HL-60 (cell line): ENCODE data around the gene RAB40AL.

Experiments
- CTCF ChIP-seq: IDR thresholded peaks from one replicate; pipeline ENCODE4 v1.5.1; 2011; ENCODE audit warnings: low read length, control low read depth, inconsistent platforms; ENCODE audit not compliant: insufficient read depth
- POLR2AphosphoS5 ChIP-seq: IDR thresholded peaks from 2 replicates; pipeline ENCODE4 v1.6.1; 2012; ENCODE audit warnings: low read depth
- TF ChIP-seq, protein P1 (sequence below): IDR thresholded peaks from 2 replicates; pipeline ENCODE4 v1.6.1; 2012; ENCODE audit warnings: low read depth; ENCODE audit not compliant: insufficient replicate concordance

- no peak for TF ChIP-seq CTCF
- no peak for TF ChIP-seq POLR2AphosphoS5
- TF ChIP-seq, protein P1, sequence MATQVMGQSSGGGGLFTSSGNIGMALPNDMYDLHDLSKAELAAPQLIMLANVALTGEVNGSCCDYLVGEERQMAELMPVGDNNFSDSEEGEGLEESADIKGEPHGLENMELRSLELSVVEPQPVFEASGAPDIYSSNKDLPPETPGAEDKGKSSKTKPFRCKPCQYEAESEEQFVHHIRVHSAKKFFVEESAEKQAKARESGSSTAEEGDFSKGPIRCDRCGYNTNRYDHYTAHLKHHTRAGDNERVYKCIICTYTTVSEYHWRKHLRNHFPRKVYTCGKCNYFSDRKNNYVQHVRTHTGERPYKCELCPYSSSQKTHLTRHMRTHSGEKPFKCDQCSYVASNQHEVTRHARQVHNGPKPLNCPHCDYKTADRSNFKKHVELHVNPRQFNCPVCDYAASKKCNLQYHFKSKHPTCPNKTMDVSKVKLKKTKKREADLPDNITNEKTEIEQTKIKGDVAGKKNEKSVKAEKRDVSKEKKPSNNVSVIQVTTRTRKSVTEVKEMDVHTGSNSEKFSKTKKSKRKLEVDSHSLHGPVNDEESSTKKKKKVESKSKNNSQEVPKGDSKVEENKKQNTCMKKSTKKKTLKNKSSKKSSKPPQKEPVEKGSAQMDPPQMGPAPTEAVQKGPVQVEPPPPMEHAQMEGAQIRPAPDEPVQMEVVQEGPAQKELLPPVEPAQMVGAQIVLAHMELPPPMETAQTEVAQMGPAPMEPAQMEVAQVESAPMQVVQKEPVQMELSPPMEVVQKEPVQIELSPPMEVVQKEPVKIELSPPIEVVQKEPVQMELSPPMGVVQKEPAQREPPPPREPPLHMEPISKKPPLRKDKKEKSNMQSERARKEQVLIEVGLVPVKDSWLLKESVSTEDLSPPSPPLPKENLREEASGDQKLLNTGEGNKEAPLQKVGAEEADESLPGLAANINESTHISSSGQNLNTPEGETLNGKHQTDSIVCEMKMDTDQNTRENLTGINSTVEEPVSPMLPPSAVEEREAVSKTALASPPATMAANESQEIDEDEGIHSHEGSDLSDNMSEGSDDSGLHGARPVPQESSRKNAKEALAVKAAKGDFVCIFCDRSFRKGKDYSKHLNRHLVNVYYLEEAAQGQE, result no peak
These were observed 39.2 kb downstream of the RAB40AL start for GRCh38 chrX:102976286-102976685.
